ENCODE results near the gene KLK15. TPM values are rescaled to one million over a fixed set of nuclear protein-coding genes. Genes with fewer than 3 reads are reported as not detected.
A peak's percentile ranks its signal among the peaks of the same experiment; 100 is the strongest.

KLK15 gene
- polyA plus RNA-seq, 1 donor from 2014 or later = not detected

- Histone ChIP-seq H3K9me2 (ENCODE audit: insufficient read depth, low read length) (no peaks in the 10 kb centered on the region), H3K9me3 (ENCODE audit: low read length) (no peaks in the 10 kb centered on the region), H3K27me3 (ENCODE audit: insufficient read depth, low read depth, low read length) (no peaks in the 10 kb centered on the region), H3K79me2 (replicated peaks; ENCODE audit: insufficient read depth, low read length) (peaks cover 22% of the 10 kb centered on the region), H2AFZ (ENCODE audit: low read depth, low read length) (peak overlapping the region; percentile 75), H3K4me2 (ENCODE audit: low read length) (peak overlapping the region; percentile 95), H3K27ac (ENCODE audit: low read length) (peak overlapping the region; percentile 97), H3K4me3 (ENCODE audit: low read length) (peak overlapping the region; percentile 96), H3K9ac (ENCODE audit: low read length) (peak overlapping the region; percentile 83), H3K36me3 (ENCODE audit: insufficient read depth, low read length) (no peaks in the 10 kb centered on the region), H3F3A (ENCODE audit: insufficient read depth, low read length, poor library complexity, severe bottlenecking) (no peaks in the 10 kb centered on the region), H4K20me1 (ENCODE audit: insufficient read depth) (no peaks in the 10 kb centered on the region)
- TF ChIP-seq CTCF (IDR thresholded peaks at IDR 0.05; ENCODE audit: poor library complexity, severe bottlenecking) = no peak
- no peak for TF ChIP-seq SMC3 (conservative IDR thresholded peaks at IDR 0.05; ENCODE audit: poor library complexity)
- TF ChIP-seq EP300 (conservative IDR thresholded peaks at IDR 0.05; ENCODE audit: poor library complexity, severe bottlenecking) = no peak
Observed at GRCh38 chr19:50803633-50804419, 29.5 kb downstream of the KLK15 start.

- Histone ChIP-seq H3K9me2 (ENCODE audit: insufficient read depth, low read length) (no peaks in the 10 kb centered on the region), H3K27ac (ENCODE audit: low read length) (no peak overlapping the region)
Observed at GRCh38 chr19:50801107-50801506, 32.3 kb downstream of the KLK15 start.

More at GRCh38 chr19:50801107-50801506, 32.3 kb downstream of the KLK15 start:
- Histone ChIP-seq H2AFZ (ENCODE audit: low read depth, low read length) (no peak overlapping the region), H4K20me1 (ENCODE audit: insufficient read depth) (no peaks in the 10 kb centered on the region), H3K36me3 (ENCODE audit: insufficient read depth, low read length) (no peaks in the 10 kb centered on the region), H3F3A (ENCODE audit: insufficient read depth, low read length, poor library complexity, severe bottlenecking) (no peaks in the 10 kb centered on the region), H3K9ac (ENCODE audit: low read length) (no peak overlapping the region), H3K9me3 (ENCODE audit: low read length) (no peaks in the 10 kb centered on the region), H3K4me3 (ENCODE audit: low read length) (no peak overlapping the region), H3K79me2 (replicated peaks; ENCODE audit: insufficient read depth, low read length) (peaks cover 22% of the 10 kb centered on the region), H3K4me2 (ENCODE audit: low read length) (no peak overlapping the region), H3K27me3 (ENCODE audit: insufficient read depth, low read depth, low read length) (no peaks in the 10 kb centered on the region)
- TF ChIP-seq SMC3 (conservative IDR thresholded peaks at IDR 0.05; ENCODE audit: poor library complexity) = no peak
- TF ChIP-seq EZH2 (IDR thresholded peaks at IDR 0.05; ENCODE audit: borderline replicate concordance, insufficient read depth, low read length, poor library complexity, severe bottlenecking) = no peak
- no peak for TF ChIP-seq TAF1 (IDR thresholded peaks at IDR 0.05; ENCODE audit: low read depth)
- no peak for TF ChIP-seq MXI1 (conservative IDR thresholded peaks at IDR 0.05; ENCODE audit: poor library complexity, severe bottlenecking)
- no peak for TF ChIP-seq REST (IDR thresholded peaks at IDR 0.05; ENCODE audit: borderline replicate concordance)
- no peak for TF ChIP-seq POLR2AphosphoS5 (IDR thresholded peaks at IDR 0.05)
- TF ChIP-seq CTCF (IDR thresholded peaks at IDR 0.05; ENCODE audit: poor library complexity, severe bottlenecking) = no peak
- no peak for TF ChIP-seq RAD21 (conservative IDR thresholded peaks at IDR 0.05)
- no peak for TF ChIP-seq EP300 (conservative IDR thresholded peaks at IDR 0.05; ENCODE audit: poor library complexity, severe bottlenecking)

Data from neural cell (in vitro differentiated cells).